Measurements from ENCODE around the gene PRRC1. TPM values are rescaled to one million over a fixed set of nuclear protein-coding genes. Genes with fewer than 3 reads are reported as not detected.

Gene PRRC1
- total and polyA plus RNA-seq, 8 donors, result 57.5 to 95.2 (median 81.2) TPM

GRCh38 chr5:127601601-127602000 is 84.2 kb downstream of the PRRC1 start:
- DNase-seq, result no peak
- Histone ChIP-seq H3K9me3 (no peaks in the 10 kb centered on the region), H3K27me3 (no peaks in the 10 kb centered on the region), H3K4me3 (no peak overlapping the region), H3K27ac (no peak overlapping the region), H3K4me1 (no peaks in the 10 kb centered on the region), H3K36me3 (no peaks in the 10 kb centered on the region)
- no peak for TF ChIP-seq CTCF (IDR thresholded peaks at IDR 0.05)
- intact Hi-C loops (cut with DNase I), result no loop called here
- no peak for ATAC-seq

- no peak for DNase-seq
- H3K4me1 ChIP-seq, result no peaks in the 10 kb centered on the region
- no peak for TF ChIP-seq CTCF (IDR thresholded peaks at IDR 0.05)
- no peak for ATAC-seq
- H3K27ac ChIP-seq, result no peak overlapping the region
- no peaks in the 10 kb centered on the region for H3K9me3 ChIP-seq
- intact Hi-C loops (cut with DNase I), result no loop called here
- no peak overlapping the region for H3K4me3 ChIP-seq
- H3K27me3 ChIP-seq, result no peaks in the 10 kb centered on the region
- no peaks in the 10 kb centered on the region for H3K36me3 ChIP-seq
Measured at GRCh38 chr5:127602481-127602880, 85.0 kb downstream of the PRRC1 start.

- Histone ChIP-seq H3K36me3 (no peaks in the 10 kb centered on the region), H3K27me3 (no peaks in the 10 kb centered on the region), H3K27ac (no peak overlapping the region), H3K4me1 (no peaks in the 10 kb centered on the region), H3K9me3 (no peaks in the 10 kb centered on the region), H3K4me3 (no peak overlapping the region)
- intact Hi-C loops (cut with DNase I), result no loop called here
- no peak for TF ChIP-seq CTCF (IDR thresholded peaks at IDR 0.05)
- DNase-seq (no peak), ATAC-seq (no peak)
Measured at GRCh38 chr5:127602896-127603844, 85.7 kb downstream of the PRRC1 start.

Other genes with a start within 250 kb of the PRRC1 start
- under 1 TPM; 0.17 to 0.24 TPM for gene MEGF10, start 226.8 kb upstream of the PRRC1 start, total RNA-seq
- gene MEGF10, start 226.8 kb upstream of the PRRC1 start, polyA plus RNA-seq (ENCODE audit: insufficient read length in 6 of 6), result 1 to 10 TPM in 3 of 6 donors, under 1 TPM in 3; 0.61 to 1.7 (median 0.90) TPM
- not detected for gene CTXN3, start 131.4 kb downstream of the PRRC1 start, total RNA-seq
- under 1 TPM in 2 of 6 donors, not detected in 4; 0.10 to 0.17 TPM for gene CTXN3, start 131.4 kb downstream of the PRRC1 start, polyA plus RNA-seq (ENCODE audit: insufficient read length in 6 of 6)
- gene CCDC192, start 185.8 kb downstream of the PRRC1 start, total RNA-seq, result not detected
- gene CCDC192, start 185.8 kb downstream of the PRRC1 start, polyA plus RNA-seq (ENCODE audit: insufficient read length in 6 of 6), result 1 to 10 TPM in 4 of 6 donors, under 1 TPM in 2; 0.81 to 1.6 (median 1.2) TPM

Measured in left lung (tissue), 10 donors.